Upper lobe of left lung (tissue), 6 donors: ENCODE measurements around the gene SEL1L3. TPM values are rescaled to one million over a fixed set of nuclear protein-coding genes. Genes with fewer than 3 reads are reported as not detected.

Experiments used
- ATAC-seq, 2 donors: fragments of 200-7000 bp; cut with Tn5 transposase; one replicate each; pipeline ENCODE4 v1.9.1; 2022; ENCODE audit warnings: mild to moderate bottlenecking in 2 of 2, moderate library complexity in 2 of 2; ENCODE audit not compliant: low FRiP score in 2 of 2
- DNase-seq, 2 donors: peaks; one replicate each; pipeline ENCODE4 v3.0.0-alpha.2; 2019 to 2020
- H3K27ac ChIP-seq, 4 donors: fragments of 200-600 bp; sonication (generic); one replicate each; pipeline ENCODE4 v1.5.1; 2016 to 2019
- H3K27me3 ChIP-seq, 4 donors: fragments of 200-600 bp; sonication (generic); one replicate each; pipeline ENCODE4 v1.5.1; 2017 to 2019
- H3K36me3 ChIP-seq, 4 donors: fragments of 200-600 bp; sonication (generic); one replicate each; pipeline ENCODE4 v1.5.1; 2016 to 2019
- H3K4me1 ChIP-seq, 4 donors: fragments of 200-600 bp; sonication (generic); one replicate each; pipeline ENCODE4 v1.5.1; 2018 to 2019
- H3K4me3 ChIP-seq, 4 donors: fragments of 200-600 bp; sonication (generic); one replicate each; pipeline ENCODE4 v1.5.1; 2017 to 2019; ENCODE audit warnings: mild to moderate bottlenecking in 2 of 4, moderate library complexity in 1 of 4
- H3K9me3 ChIP-seq, 4 donors: fragments of 200-600 bp; sonication (generic); one replicate each; pipeline ENCODE4 v1.5.1; 2018 to 2019
- EP300 ChIP-seq, 4 donors: sonication (generic); formaldehyde crosslinking; IDR thresholded peaks; one replicate each; pipeline ENCODE4 v1.5.1; 2017; ENCODE audit warnings: antibody characterized with exemption in 4 of 4, control low read depth in 2 of 4
- POLR2A ChIP-seq, 4 donors: fragments of 450-650 bp; IDR thresholded peaks; one replicate each; pipeline ENCODE4 v1.5.1; 2016 to 2017; ENCODE audit warnings: antibody characterized with exemption in 4 of 4, mild to moderate bottlenecking in 2 of 4
- POLR2AphosphoS5 ChIP-seq, 2 donors: sonication (generic); formaldehyde crosslinking; IDR thresholded peaks; one replicate each; pipeline ENCODE4 v1.5.1; 2017; ENCODE audit warnings: antibody characterized with exemption in 2 of 2
- WGBS, 2 donors: methylation state at CpG; one replicate each; pipeline ENCODE4 v1.1.5; 2017 to 2018; 5-methylcytosine and 5-hydroxymethylcytosine counted together
- total RNA-seq, 6 donors: library from RNA; depleted of rRNA in 4 of 6; stranded (reverse); fragments of >200 nt in 4 of 6; gene quantifications; one replicate each; pipeline versions ENCODE4 v1.1.0 to v1.2.1, GENCODE V29; 2016 to 2021
- TF ChIP-seq, protein P1 (sequence below), 6 experiments: fragments of 450-650 bp in 4 of 6; fragments of 200-600 bp in 2 of 6; sonication (generic) in 2 of 6; IDR thresholded peaks; one replicate each; pipeline ENCODE4 v1.5.1; 2016 to 2019; ENCODE audit warnings: antibody characterized with exemption in 6 of 6
- donor health status: DM: no; HTN: no; CAD: no; lungs with moderate emphysema.
- donor health status: DM: no; HTN: yes; CAD: no; lungs with severe emphysema.

SEL1L3 gene
- total RNA-seq, 6 donors from 2014 or later, result 41.7 to 197 (median 64.7) TPM

DNA sequence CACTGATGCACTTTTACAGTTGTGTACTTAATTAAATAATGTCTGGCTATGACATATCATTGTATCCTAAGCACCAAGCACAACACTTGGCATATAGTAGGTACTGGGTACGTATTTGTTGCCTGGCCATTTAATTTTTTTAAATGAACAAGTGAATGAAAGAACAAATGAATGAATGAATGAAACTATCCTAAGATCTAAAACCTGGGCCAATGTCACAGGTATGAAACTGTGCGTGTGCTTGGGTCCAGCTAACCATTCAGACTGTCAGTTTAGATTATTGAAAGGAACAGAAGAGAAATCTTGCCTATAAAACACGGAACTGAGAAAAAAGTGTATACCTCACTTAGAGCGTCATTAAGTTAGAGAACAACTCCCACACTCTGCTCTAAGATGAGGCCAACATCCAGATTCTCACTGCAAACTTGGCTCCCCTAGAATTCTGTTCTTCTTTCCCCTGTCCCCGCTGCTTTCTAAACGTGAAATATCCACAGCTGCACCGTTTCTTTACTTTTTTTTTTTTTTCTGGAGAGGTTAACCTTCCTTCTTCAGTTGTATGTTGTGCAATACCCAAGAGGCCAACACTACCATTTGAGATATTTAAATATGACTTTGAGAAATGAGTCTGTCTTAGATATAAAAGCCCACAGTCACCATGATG is 17.3 kb upstream of the SEL1L3 start:
- no peak for TF ChIP-seq POLR2A (IDR thresholded peaks at IDR 0.05)
- TF ChIP-seq, protein P1, sequence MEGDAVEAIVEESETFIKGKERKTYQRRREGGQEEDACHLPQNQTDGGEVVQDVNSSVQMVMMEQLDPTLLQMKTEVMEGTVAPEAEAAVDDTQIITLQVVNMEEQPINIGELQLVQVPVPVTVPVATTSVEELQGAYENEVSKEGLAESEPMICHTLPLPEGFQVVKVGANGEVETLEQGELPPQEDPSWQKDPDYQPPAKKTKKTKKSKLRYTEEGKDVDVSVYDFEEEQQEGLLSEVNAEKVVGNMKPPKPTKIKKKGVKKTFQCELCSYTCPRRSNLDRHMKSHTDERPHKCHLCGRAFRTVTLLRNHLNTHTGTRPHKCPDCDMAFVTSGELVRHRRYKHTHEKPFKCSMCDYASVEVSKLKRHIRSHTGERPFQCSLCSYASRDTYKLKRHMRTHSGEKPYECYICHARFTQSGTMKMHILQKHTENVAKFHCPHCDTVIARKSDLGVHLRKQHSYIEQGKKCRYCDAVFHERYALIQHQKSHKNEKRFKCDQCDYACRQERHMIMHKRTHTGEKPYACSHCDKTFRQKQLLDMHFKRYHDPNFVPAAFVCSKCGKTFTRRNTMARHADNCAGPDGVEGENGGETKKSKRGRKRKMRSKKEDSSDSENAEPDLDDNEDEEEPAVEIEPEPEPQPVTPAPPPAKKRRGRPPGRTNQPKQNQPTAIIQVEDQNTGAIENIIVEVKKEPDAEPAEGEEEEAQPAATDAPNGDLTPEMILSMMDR (IDR thresholded peaks at IDR 0.05), result no peak
- no peak for TF ChIP-seq EP300 (IDR thresholded peaks at IDR 0.05)
- no peak for TF ChIP-seq POLR2AphosphoS5 (IDR thresholded peaks at IDR 0.05)
- no peak overlapping the region for H3K4me3 ChIP-seq
- H3K9me3 ChIP-seq, result no peaks in the 10 kb centered on the region
- H3K27ac ChIP-seq, result no peak overlapping the region
- DNase-seq (no peak), ATAC-seq (peak in 1 of 2 donors; percentile 52)
- WGBS, 2 donors, result 44 to 47% methylated on average over 7 of the region's 7 CpGs
- no peaks in the 10 kb centered on the region for H3K27me3 ChIP-seq
- no peaks in the 10 kb centered on the region for H3K36me3 ChIP-seq
- H3K4me1 ChIP-seq, result peaks cover 0 to 8% (median 7%) of the 10 kb centered on the region in 4 donors

DNA sequence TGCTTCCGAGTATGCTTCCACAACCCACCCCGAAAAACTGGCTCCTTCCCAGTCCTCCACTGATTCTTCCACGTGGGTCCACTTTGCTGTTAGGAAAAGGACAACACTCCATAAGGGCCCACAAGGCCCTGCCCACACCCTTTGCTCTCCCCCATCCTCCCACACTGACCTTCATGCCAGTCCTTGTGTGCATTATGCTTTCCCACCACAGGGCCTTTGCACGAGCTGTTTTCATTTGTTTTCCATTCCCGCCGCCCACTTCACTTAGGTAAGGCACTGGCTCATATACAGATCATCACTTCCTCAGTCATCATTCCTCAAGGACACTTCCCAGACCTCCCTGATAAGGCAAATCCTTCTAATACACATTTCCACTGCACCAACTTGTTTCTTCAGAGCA is 16.8 kb upstream of the SEL1L3 start:
- Histone ChIP-seq H3K9me3 (no peaks in the 10 kb centered on the region), H3K27me3 (no peaks in the 10 kb centered on the region), H3K27ac (no peak overlapping the region), H3K4me3 (no peak overlapping the region), H3K4me1 (peaks cover 0 to 7% (median 4%) of the 10 kb centered on the region in 4 donors), H3K36me3 (no peaks in the 10 kb centered on the region)
- 88 to 89% methylated on average over 6 of the region's 6 CpGs for WGBS, 2 donors
- DNase-seq, result no peak
- no peak for TF ChIP-seq EP300 (IDR thresholded peaks at IDR 0.05)
- no peak for ATAC-seq

DNA sequence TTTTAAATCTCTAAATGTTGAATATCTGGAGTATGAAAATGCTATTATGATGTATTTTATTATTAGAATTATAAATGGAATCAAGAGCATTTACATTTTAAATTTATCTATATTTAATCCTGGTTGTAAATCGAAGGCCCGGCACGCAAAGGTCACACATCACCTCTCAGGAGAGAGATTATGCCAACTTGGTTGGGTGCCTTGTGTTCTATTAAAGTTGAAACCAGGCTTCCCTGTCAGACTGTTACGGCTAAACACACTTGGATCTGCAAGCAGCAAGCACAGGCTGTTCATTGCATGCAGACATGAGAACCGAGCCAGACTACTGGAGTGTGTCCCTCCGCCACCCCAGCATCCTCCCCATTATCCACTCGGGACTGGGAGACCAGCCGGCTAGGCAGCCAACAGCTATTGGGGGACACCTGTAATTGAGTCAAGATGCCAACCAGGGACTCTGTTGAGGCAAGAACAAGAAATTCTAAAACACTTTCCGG is 16.4 kb upstream of the SEL1L3 start:
- ATAC-seq (no peak), DNase-seq (no peak)
- Histone ChIP-seq H3K4me1 (peaks cover 0 to 6% (median 1%) of the 10 kb centered on the region in 4 donors), H3K9me3 (no peaks in the 10 kb centered on the region), H3K36me3 (no peaks in the 10 kb centered on the region), H3K27me3 (no peaks in the 10 kb centered on the region), H3K27ac (no peak overlapping the region), H3K4me3 (no peak overlapping the region)
- 87 to 94% methylated on average over 9 of the region's 9 CpGs for WGBS, 2 donors
- TF ChIP-seq EP300 (IDR thresholded peaks at IDR 0.05) (no peak), POLR2AphosphoS5 (IDR thresholded peaks at IDR 0.05) (no peak), POLR2A (IDR thresholded peaks at IDR 0.05) (no peak)
- TF ChIP-seq, protein P1 (IDR thresholded peaks at IDR 0.05), result no peak

DNA sequence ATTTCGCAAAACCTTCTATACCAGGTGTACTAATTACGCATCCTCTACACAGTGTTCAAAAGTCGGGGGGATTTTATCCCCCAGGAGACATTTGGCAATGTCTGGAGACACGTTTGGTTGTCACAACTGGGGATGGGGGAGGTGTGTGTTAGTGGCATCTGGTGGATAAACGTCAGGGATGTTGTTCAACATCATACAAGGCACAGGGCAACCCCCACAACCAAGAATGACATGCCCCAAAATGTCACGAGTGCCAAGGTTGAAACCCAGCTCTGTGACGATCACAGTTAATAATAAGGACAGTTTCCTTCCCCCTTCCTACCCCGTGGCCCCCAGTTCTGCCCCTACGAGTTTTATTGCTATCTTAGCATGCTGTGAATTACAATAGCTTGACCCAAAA is 15.9 kb upstream of the SEL1L3 start:
- Histone ChIP-seq H3K27ac (no peak overlapping the region), H3K36me3 (no peaks in the 10 kb centered on the region), H3K4me1 (peaks cover 0 to 6% (median under 1%) of the 10 kb centered on the region in 4 donors), H3K27me3 (no peaks in the 10 kb centered on the region), H3K4me3 (no peak overlapping the region), H3K9me3 (no peaks in the 10 kb centered on the region)
- ATAC-seq (no peak), DNase-seq (no peak)
- TF ChIP-seq EP300 (IDR thresholded peaks at IDR 0.05) (no peak), POLR2A (IDR thresholded peaks at IDR 0.05) (no peak), POLR2AphosphoS5 (IDR thresholded peaks at IDR 0.05) (no peak)
- TF ChIP-seq, protein P1 (IDR thresholded peaks at IDR 0.05), result no peak
- WGBS, 2 donors, result 61 to 70% methylated on average over 9 of the region's 9 CpGs

DNA sequence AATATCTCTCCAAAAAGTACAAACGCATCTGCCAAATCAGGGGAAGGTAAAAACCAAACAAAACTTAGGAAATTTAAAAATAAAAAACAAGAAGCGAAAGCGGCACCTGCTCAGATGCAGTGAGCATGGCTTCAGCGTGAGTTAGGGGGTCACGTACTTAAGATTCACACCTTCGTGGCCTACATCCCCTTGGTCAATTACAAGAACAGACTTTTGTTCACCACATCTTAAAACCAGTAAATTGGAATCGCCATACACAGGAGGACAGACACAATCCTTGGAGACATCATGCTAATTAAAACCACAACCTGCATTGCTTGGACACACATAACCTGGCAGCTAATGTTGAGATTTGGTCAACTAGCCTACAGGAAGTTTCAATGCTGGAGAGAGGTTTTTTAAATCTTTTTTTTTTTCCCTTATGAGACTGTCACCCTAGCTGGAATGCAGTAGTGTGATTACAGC is 12.5 kb upstream of the SEL1L3 start:
- ATAC-seq, result no peak
- no peaks in the 10 kb centered on the region for H3K36me3 ChIP-seq
- 87 to 91% methylated on average over 7 of the region's 7 CpGs for WGBS, 2 donors
- H3K4me1 ChIP-seq, result peaks cover 0 to 12% (median 0%) of the 10 kb centered on the region in 4 donors
- no peak overlapping the region for H3K27ac ChIP-seq
- no peak for DNase-seq
- no peak overlapping the region for H3K4me3 ChIP-seq
- no peak for TF ChIP-seq EP300 (IDR thresholded peaks at IDR 0.05)
- no peak for TF ChIP-seq POLR2A (IDR thresholded peaks at IDR 0.05)
- TF ChIP-seq, protein P1 (IDR thresholded peaks at IDR 0.05), result no peak
- no peak for TF ChIP-seq POLR2AphosphoS5 (IDR thresholded peaks at IDR 0.05)
- no peaks in the 10 kb centered on the region for H3K27me3 ChIP-seq
- H3K9me3 ChIP-seq, result no peaks in the 10 kb centered on the region
